Adrenal gland (tissue), 5 donors: ENCODE measurements around the gene ZP1.

ENCODE experiments used
- POLR2A ChIP-seq, 2 donors: fragments of 450-650 bp; IDR thresholded peaks; one replicate each; pipeline ENCODE4 v1.6.1; 2017; ENCODE audit warnings: antibody characterized with exemption in 2 of 2, mild to moderate bottlenecking in 2 of 2, moderate library complexity in 1 of 2
- TF ChIP-seq, protein P1 (sequence below), 6 experiments: fragments of 450-650 bp in 4 of 6; fragments of 200-600 bp in 2 of 6; sonication (generic) in 1 of 6; IDR thresholded peaks; 1 replicate in 5 of 6; 2 replicates in 1 of 6; pipeline versions ENCODE4 v1.5.1 to v1.8.0; 2016 to 2021; ENCODE audit warnings: antibody characterized with exemption in 6 of 6, mild to moderate bottlenecking in 2 of 6, moderate library complexity in 1 of 6
- donor health status: DM: no; HTN: no; CAD: no.

DNA sequence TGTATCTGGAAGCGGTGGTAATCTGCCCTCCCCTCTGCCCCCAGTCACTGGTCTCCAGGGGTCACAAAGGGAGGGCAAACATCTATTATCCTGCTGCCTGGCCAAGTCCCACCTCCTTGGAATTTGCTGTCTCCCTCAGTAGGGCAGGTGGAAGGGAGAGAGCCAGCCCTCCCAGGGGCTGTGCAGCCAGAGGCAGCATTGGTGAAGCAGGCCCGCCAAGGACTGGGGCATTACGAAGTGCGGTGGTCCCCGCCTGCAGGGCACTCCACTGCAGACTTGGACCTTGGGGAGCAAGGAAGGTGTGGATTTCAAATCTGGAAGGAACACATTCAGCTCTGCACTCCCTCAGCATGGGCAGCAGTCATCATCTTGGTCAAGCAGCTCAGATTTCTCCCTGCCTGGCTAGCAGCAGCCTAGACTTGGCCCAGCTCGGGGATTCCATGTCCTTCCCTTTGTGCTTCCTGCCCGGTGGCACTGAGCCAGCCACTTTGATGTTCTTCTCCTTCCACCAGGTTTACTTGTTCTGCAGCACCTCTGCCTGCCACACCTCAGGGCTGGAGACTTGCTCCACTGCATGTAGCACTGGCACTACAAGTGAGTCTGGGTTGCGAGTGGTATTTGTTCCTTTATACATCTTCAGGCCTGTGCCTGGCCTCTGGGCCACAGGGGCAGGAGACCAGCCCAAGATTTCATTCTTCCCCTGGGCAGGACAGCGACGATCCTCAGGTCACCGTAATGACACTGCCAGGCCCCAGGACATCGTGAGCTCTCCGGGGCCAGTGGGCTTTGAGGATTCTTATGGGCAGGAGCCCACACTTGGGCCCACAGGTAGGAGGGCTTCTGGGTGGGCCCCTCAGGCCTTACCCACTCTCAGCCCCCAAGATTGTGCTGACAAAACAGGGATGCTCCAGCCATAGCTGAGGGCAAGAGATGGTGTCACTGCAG is 7.4 kb downstream of the ZP1 start:
- TF ChIP-seq, protein P1, sequence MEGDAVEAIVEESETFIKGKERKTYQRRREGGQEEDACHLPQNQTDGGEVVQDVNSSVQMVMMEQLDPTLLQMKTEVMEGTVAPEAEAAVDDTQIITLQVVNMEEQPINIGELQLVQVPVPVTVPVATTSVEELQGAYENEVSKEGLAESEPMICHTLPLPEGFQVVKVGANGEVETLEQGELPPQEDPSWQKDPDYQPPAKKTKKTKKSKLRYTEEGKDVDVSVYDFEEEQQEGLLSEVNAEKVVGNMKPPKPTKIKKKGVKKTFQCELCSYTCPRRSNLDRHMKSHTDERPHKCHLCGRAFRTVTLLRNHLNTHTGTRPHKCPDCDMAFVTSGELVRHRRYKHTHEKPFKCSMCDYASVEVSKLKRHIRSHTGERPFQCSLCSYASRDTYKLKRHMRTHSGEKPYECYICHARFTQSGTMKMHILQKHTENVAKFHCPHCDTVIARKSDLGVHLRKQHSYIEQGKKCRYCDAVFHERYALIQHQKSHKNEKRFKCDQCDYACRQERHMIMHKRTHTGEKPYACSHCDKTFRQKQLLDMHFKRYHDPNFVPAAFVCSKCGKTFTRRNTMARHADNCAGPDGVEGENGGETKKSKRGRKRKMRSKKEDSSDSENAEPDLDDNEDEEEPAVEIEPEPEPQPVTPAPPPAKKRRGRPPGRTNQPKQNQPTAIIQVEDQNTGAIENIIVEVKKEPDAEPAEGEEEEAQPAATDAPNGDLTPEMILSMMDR (IDR thresholded peaks at IDR 0.05) = no peak
- TF ChIP-seq POLR2A (IDR thresholded peaks at IDR 0.05) = no peak
